MM.1S (cell line): ENCODE results near the gene HCAR1.

Experiments
- DNase-seq: peaks from one replicate; pipeline ENCODE4 v3.0.0-alpha.2; 2015
- H2AFZ ChIP-seq: fragments of 300-600 bp; sonication (generic); 2 replicates; pipeline ENCODE4 v1.6.0; 2016; ENCODE audit warnings: antibody characterized with exemption, low read length
- H3F3A ChIP-seq: fragments of 300-600 bp; sonication (generic); 2 replicates; pipeline ENCODE4 v1.6.1; 2016; ENCODE audit warnings: mild to moderate bottlenecking, antibody characterized with exemption, low read length, moderate library complexity, mixed read lengths; ENCODE audit not compliant: insufficient read depth
- H3K27ac ChIP-seq: fragments of 300-600 bp; sonication (generic); 2 replicates; pipeline ENCODE4 v1.5.1; 2016; ENCODE audit warnings: mild to moderate bottlenecking, low read length
- H3K27me3 ChIP-seq: fragments of 300-600 bp; sonication (generic); replicated peaks from 2 replicates; pipeline ENCODE4 v1.6.0; 2016; ENCODE audit warnings: low read length; ENCODE audit not compliant: insufficient read depth
- H3K36me3 ChIP-seq: fragments of 300-600 bp; sonication (generic); replicated peaks from 2 replicates; pipeline ENCODE4 v1.6.1; 2016; ENCODE audit warnings: mild to moderate bottlenecking, low read length, mixed read lengths; ENCODE audit not compliant: insufficient read depth
- H3K4me1 ChIP-seq: fragments of 300-600 bp; sonication (generic); 2 replicates; pipeline ENCODE4 v1.6.1; 2016; ENCODE audit warnings: low read length, mixed read lengths
- H3K4me2 ChIP-seq: fragments of 300-600 bp; sonication (generic); 2 replicates; pipeline ENCODE4 v1.6.0; 2016; ENCODE audit warnings: low read depth, low read length
- H3K4me3 ChIP-seq: fragments of 300-600 bp; sonication (generic); 2 replicates; pipeline ENCODE4 v1.5.1; 2016; ENCODE audit warnings: low read length, mixed read lengths
- H3K79me2 ChIP-seq: fragments of 300-600 bp; sonication (generic); 2 replicates; pipeline ENCODE4 v1.6.1; 2016; ENCODE audit warnings: mixed run types, low read length, mixed read lengths
- H3K9ac ChIP-seq: fragments of 300-600 bp; sonication (generic); 2 replicates; pipeline ENCODE4 v1.6.1; 2016; ENCODE audit warnings: low read length, mixed read lengths
- H3K9me2 ChIP-seq: fragments of 300-600 bp; sonication (generic); replicated peaks from 2 replicates; pipeline ENCODE4 v1.6.1; 2016; ENCODE audit warnings: mild to moderate bottlenecking, low read length, mixed read lengths; ENCODE audit not compliant: insufficient read depth
- H3K9me3 ChIP-seq: fragments of 300-600 bp; sonication (generic); replicated peaks from 2 replicates; pipeline ENCODE4 v1.6.1; 2016; ENCODE audit warnings: mild to moderate bottlenecking, low read length, mixed read lengths; ENCODE audit not compliant: insufficient read depth
- H4K20me1 ChIP-seq: fragments of 300-600 bp; sonication (generic); 2 replicates; pipeline ENCODE4 v1.6.1; 2016; ENCODE audit warnings: mild to moderate bottlenecking, low read length, moderate library complexity, mixed read lengths; ENCODE audit not compliant: insufficient read depth
- EZH2 ChIP-seq: fragments of 300-600 bp; sonication (generic); optimal IDR thresholded peaks from 2 replicates; pipeline ENCODE3; 2017; ENCODE audit warnings: low read depth, mild to moderate bottlenecking, antibody characterized with exemption, low read length, mixed read lengths
- EZH2phosphoT487 ChIP-seq: fragments of 300-600 bp; sonication (generic); IDR thresholded peaks from 2 replicates; pipeline ENCODE4 v1.6.1; 2018; ENCODE audit warnings: antibody characterized with exemption, low read length
- TF ChIP-seq, protein P1 (sequence below): fragments of 300-600 bp; sonication (generic); IDR thresholded peaks from 2 replicates; pipeline ENCODE4 v1.5.1; 2016; ENCODE audit warnings: antibody characterized with exemption, low read length, mixed read lengths

HCAR1 gene

DNA sequence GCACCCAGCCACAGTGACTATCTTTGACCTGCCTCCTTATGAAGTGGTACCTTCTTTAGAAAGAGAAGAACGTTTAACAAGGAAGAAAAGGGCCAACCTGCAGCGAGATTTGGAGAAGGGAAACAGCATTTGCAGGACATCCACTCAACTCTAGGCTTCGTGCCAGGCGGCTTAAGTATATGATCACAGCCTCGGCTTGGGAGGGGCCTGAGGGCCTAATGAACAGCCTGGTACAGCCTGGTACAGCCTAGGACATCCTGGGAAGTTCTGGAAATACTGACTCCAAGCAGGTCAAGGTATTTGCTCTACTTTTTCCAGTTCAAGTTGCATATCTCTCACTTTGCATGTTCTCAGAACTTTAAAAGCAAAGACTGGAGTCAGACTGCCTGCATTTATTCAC, 43.6 kb downstream of the HCAR1 start:
- no peaks in the 10 kb centered on the region for H3K4me1 ChIP-seq
- no peak overlapping the region for H2AFZ ChIP-seq
- no peak overlapping the region for H3K4me2 ChIP-seq
- TF ChIP-seq, protein P1, sequence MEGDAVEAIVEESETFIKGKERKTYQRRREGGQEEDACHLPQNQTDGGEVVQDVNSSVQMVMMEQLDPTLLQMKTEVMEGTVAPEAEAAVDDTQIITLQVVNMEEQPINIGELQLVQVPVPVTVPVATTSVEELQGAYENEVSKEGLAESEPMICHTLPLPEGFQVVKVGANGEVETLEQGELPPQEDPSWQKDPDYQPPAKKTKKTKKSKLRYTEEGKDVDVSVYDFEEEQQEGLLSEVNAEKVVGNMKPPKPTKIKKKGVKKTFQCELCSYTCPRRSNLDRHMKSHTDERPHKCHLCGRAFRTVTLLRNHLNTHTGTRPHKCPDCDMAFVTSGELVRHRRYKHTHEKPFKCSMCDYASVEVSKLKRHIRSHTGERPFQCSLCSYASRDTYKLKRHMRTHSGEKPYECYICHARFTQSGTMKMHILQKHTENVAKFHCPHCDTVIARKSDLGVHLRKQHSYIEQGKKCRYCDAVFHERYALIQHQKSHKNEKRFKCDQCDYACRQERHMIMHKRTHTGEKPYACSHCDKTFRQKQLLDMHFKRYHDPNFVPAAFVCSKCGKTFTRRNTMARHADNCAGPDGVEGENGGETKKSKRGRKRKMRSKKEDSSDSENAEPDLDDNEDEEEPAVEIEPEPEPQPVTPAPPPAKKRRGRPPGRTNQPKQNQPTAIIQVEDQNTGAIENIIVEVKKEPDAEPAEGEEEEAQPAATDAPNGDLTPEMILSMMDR: no peak
- no peak for TF ChIP-seq EZH2
- TF ChIP-seq EZH2phosphoT487: no peak
- no peaks in the 10 kb centered on the region for H3K36me3 ChIP-seq
- no peaks in the 10 kb centered on the region for H3K27me3 ChIP-seq
- no peaks in the 10 kb centered on the region for H3K79me2 ChIP-seq
- no peaks in the 10 kb centered on the region for H3K9me2 ChIP-seq
- no peaks in the 10 kb centered on the region for H3K9me3 ChIP-seq
- no peak overlapping the region for H3K9ac ChIP-seq
- no peaks in the 10 kb centered on the region for H4K20me1 ChIP-seq
- H3K27ac ChIP-seq: no peak overlapping the region
- H3K4me3 ChIP-seq: no peak overlapping the region
- no peak for DNase-seq
- H3F3A ChIP-seq: no peaks in the 10 kb centered on the region

DNA sequence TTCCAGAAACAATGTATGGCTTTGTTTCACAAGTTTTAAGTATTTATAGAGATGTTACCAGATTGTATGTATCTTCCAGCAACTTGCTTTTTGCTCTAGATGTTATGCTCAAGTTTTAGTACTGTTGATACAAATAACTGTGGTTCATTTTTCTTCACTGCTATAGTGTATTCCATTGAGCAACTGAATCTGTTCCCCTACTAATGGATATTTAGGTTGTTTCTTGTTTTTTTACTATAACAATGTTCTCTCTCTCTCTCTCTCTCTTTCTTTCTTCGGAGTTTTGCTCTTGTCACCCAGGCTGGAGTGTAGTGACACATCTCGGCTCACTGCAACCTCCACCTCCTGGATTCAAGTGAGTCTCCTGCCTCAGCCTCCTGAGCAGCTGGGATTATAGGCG, 44.1 kb downstream of the HCAR1 start:
- Histone ChIP-seq H3K79me2 (no peaks in the 10 kb centered on the region), H3K36me3 (no peaks in the 10 kb centered on the region), H4K20me1 (no peaks in the 10 kb centered on the region), H3K9ac (no peak overlapping the region), H3K4me2 (no peak overlapping the region), H3F3A (no peaks in the 10 kb centered on the region), H3K4me3 (no peak overlapping the region), H3K4me1 (no peaks in the 10 kb centered on the region), H2AFZ (no peak overlapping the region), H3K9me2 (no peaks in the 10 kb centered on the region), H3K27ac (no peak overlapping the region), H3K27me3 (no peaks in the 10 kb centered on the region), H3K9me3 (no peaks in the 10 kb centered on the region)
- TF ChIP-seq EZH2 (no peak), EZH2phosphoT487 (no peak)
- TF ChIP-seq, protein P1: no peak
- DNase-seq: no peak

DNA sequence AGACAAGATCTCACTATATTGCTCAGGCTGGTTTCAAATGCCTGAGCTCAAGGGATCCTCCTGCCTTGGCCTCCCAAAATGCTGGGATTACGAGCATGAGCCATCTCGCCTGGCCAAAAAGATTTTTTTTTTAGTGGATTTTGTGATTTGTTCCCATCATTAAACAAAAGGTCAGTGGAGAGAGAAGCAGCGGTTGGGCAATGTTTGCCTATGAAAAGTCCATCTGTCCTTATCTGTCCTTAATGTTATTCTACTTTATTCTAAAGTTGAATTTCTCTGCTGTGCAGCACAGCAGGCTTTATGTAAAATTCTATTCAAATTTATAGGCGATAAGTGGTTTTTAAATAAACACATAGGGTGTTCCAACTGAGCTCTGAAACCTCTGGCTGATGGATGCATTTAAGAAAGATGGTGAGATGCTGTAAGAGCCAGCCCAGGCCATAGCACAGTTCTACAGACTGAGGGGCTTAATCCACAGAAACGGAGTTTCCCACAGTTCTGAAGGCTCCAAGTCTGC, 46.3 kb downstream of the HCAR1 start:
- Histone ChIP-seq H3F3A (no peaks in the 10 kb centered on the region), H3K4me2 (no peak overlapping the region), H3K9me3 (no peaks in the 10 kb centered on the region), H3K36me3 (no peaks in the 10 kb centered on the region), H3K9ac (no peak overlapping the region), H2AFZ (no peak overlapping the region), H3K79me2 (no peaks in the 10 kb centered on the region), H3K4me3 (no peak overlapping the region), H3K27me3 (no peaks in the 10 kb centered on the region), H3K9me2 (no peaks in the 10 kb centered on the region), H3K27ac (no peak overlapping the region), H4K20me1 (no peaks in the 10 kb centered on the region), H3K4me1 (no peaks in the 10 kb centered on the region)
- TF ChIP-seq, protein P1: no peak
- TF ChIP-seq EZH2phosphoT487: no peak
- TF ChIP-seq EZH2: no peak
- no peak for DNase-seq
